ENCODE measurements around the gene CCDC102B. TPM values are rescaled to one million over a fixed set of nuclear protein-coding genes. Genes with fewer than 3 reads are reported as not detected.

The CCDC102B gene
- total and polyA plus RNA-seq, 9 donors, result 1.8 to 7.0 (median 4.2) TPM

DNA sequence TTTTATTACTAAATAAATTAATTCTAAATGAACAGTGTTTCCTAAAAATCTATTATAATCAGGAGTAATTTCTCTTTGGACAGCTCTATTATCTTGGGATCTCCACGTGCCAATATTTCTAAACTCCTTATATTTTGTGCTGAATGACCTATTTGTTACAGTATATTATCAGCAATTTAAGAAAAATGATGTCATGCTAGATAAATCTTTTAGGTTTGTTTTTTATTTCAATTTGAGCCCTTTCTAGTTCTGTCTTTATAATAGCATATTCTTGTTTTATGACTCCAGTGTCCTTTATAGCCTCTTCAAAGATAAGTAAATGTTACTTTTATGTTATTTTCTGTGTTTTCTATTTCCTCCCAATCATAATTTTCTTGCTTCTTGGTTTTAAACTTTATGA lies 269.2 kb downstream of the CCDC102B start:
- DNase-seq, result no peak
- Histone ChIP-seq H3K27me3 (no peaks in the 10 kb centered on the region), H3K36me3 (no peaks in the 10 kb centered on the region), H3K27ac (no peak overlapping the region), H3K4me1 (ENCODE audit: insufficient read depth) (no peaks in the 10 kb centered on the region), H3K4me3 (no peak overlapping the region), H3K9me3 (no peaks in the 10 kb centered on the region)
- intact Hi-C loops (cut with DNase I), result no loop called here
- TF ChIP-seq EP300 (IDR thresholded peaks at IDR 0.05) (no peak), POLR2A (IDR thresholded peaks at IDR 0.05) (no peak)
- TF ChIP-seq, protein P1, sequence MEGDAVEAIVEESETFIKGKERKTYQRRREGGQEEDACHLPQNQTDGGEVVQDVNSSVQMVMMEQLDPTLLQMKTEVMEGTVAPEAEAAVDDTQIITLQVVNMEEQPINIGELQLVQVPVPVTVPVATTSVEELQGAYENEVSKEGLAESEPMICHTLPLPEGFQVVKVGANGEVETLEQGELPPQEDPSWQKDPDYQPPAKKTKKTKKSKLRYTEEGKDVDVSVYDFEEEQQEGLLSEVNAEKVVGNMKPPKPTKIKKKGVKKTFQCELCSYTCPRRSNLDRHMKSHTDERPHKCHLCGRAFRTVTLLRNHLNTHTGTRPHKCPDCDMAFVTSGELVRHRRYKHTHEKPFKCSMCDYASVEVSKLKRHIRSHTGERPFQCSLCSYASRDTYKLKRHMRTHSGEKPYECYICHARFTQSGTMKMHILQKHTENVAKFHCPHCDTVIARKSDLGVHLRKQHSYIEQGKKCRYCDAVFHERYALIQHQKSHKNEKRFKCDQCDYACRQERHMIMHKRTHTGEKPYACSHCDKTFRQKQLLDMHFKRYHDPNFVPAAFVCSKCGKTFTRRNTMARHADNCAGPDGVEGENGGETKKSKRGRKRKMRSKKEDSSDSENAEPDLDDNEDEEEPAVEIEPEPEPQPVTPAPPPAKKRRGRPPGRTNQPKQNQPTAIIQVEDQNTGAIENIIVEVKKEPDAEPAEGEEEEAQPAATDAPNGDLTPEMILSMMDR (IDR thresholded peaks at IDR 0.05), result no peak
- 0 to 66% (median 0%) methylated on average over 1 of the region's 1 CpG for WGBS, 3 donors

GRCh38 chr18:69071680-69072079 lies 273.8 kb downstream of the CCDC102B start:
- no peaks in the 10 kb centered on the region for H3K4me1 ChIP-seq (ENCODE audit: insufficient read depth)
- no peaks in the 10 kb centered on the region for H3K27me3 ChIP-seq
- H3K4me3 ChIP-seq, result no peak overlapping the region
- no peaks in the 10 kb centered on the region for H3K9me3 ChIP-seq
- no peaks in the 10 kb centered on the region for H3K36me3 ChIP-seq
- no peak for TF ChIP-seq EP300 (IDR thresholded peaks at IDR 0.05)
- TF ChIP-seq, protein P1 (IDR thresholded peaks at IDR 0.05), result no peak
- TF ChIP-seq POLR2A (IDR thresholded peaks at IDR 0.05), result no peak
- intact Hi-C loops (cut with DNase I), result no loop called here
- no peak overlapping the region for H3K27ac ChIP-seq
- WGBS, 3 donors, result 74 to 83% (median 81%) methylated on average over 3 of the region's 3 CpGs
- DNase-seq, result no peak

DNA sequence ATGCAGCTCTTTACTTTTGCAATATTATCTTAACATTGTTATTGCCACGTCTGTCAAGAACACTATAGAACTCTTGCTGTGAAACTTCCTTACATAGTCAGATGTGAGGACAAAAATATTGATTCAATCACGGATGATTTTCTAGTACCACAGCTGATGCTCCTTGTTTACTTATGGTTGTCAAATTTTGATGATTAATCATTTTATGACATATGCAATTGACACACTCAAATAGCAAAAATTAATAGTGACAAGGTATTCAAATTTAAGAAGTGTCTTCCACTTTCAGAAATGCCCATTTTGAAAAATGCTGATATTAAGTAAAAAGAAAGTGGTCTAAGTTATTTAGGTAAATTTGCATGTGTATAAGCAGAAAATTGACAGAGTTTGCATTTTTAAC lies 284.0 kb downstream of the CCDC102B start:
- 77 to 83% (median 81%) methylated on average over 2 of the region's 2 CpGs for WGBS, 3 donors
- DNase-seq, result no peak
- Histone ChIP-seq H3K4me1 (ENCODE audit: insufficient read depth) (no peaks in the 10 kb centered on the region), H3K36me3 (no peaks in the 10 kb centered on the region), H3K27me3 (peaks cover 2% of the 10 kb centered on the region), H3K4me3 (no peak overlapping the region), H3K9me3 (no peaks in the 10 kb centered on the region), H3K27ac (no peak overlapping the region)
- TF ChIP-seq, protein P1 (IDR thresholded peaks at IDR 0.05), result no peak
- TF ChIP-seq POLR2A (IDR thresholded peaks at IDR 0.05) (no peak), EP300 (IDR thresholded peaks at IDR 0.05) (no peak)
- intact Hi-C loops (cut with DNase I), result no loop called here

DNA sequence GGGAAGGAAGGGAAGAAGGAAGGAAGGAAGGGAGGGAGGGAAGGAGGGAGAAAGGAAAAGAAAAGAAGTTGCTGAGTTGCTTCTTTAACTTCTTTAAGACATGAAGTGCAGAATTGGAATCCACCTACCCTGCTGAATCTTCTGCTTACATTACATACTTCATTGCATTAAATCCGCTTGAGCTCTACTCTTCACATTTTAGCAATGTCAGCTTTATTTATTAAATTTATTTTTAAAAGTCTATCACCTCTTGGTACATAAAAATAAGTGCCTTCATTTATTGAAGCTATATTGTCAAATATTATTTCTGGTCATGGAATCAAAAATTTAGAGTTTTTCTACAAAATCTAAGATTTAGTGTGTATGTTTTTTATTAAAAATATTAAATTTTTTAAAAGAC lies 284.6 kb downstream of the CCDC102B start:
- TF ChIP-seq, protein P1 (IDR thresholded peaks at IDR 0.05), result no peak
- no peak for TF ChIP-seq POLR2A (IDR thresholded peaks at IDR 0.05)
- TF ChIP-seq EP300 (IDR thresholded peaks at IDR 0.05), result no peak
- H3K27me3 ChIP-seq, result peaks cover 2% of the 10 kb centered on the region
- H3K4me3 ChIP-seq, result no peak overlapping the region
- intact Hi-C loops (cut with DNase I), result no loop called here
- no peaks in the 10 kb centered on the region for H3K9me3 ChIP-seq
- H3K36me3 ChIP-seq, result no peaks in the 10 kb centered on the region
- no peak overlapping the region for H3K27ac ChIP-seq
- no peak for DNase-seq
- WGBS, 3 donors, result 90 to 97% (median 95%) methylated on average over 1 of the region's 1 CpG
- no peaks in the 10 kb centered on the region for H3K4me1 ChIP-seq (ENCODE audit: insufficient read depth)

Data from ovary (tissue), 9 donors.